Adipose tissue (tissue), 3 donors: Measurements from ENCODE around the gene NMUR2. TPM values are rescaled to one million over a fixed set of nuclear protein-coding genes. Genes with fewer than 3 reads are reported as not detected.

Source experiments
- H3K27ac ChIP-seq: one replicate; pipeline ENCODE4 v1.5.1; 2013; ENCODE audit warnings: low read depth, low read length
- WGBS, 3 donors: extraction: QIAGEN DNeasy Blood & Tissue Kit; methylation state at CpG; one replicate each; pipeline ENCODE4 v1.1.7; 2013; 5-methylcytosine and 5-hydroxymethylcytosine counted together
- polyA plus RNA-seq, 3 donors: library from polyadenylated mRNA; stranded (reverse); fragments of 200-250 nt; gene quantifications; one replicate each; pipeline ENCODE4 v1.2.3, GENCODE V29; 2013
- donor health status: healthy with polysubstance abuse.
- donor health status: Bipolar disorder and iron deficiency.
- donor health status: healthy.

The NMUR2 gene
- polyA plus RNA-seq, 3 donors: 0.04 TPM; not detected in 2

GRCh38 chr5:152378730-152379129 lies 26.3 kb downstream of the NMUR2 start:
- 47 to 57% (median 51%) methylated on average over 3 of the region's 3 CpGs for WGBS, 3 donors
- H3K27ac ChIP-seq: no peak overlapping the region

GRCh38 chr5:152376886-152377285 lies 28.2 kb downstream of the NMUR2 start:
- H3K27ac ChIP-seq: no peak overlapping the region
- WGBS, 3 donors: 46 to 50% (median 49%) methylated on average over 4 of the region's 4 CpGs

- WGBS, 3 donors: 73 to 76% (median 75%) methylated on average over 1 of the region's 1 CpG
These were observed 30.3 kb downstream of the NMUR2 start for GRCh38 chr5:152374711-152375275.

GRCh38 chr5:152372875-152373274 lies 32.2 kb downstream of the NMUR2 start:
- 31 to 44% (median 35%) methylated on average over 1 of the region's 1 CpG for WGBS, 3 donors
- H3K27ac ChIP-seq: no peak overlapping the region

More at GRCh38 chr5:152374711-152375275, 30.3 kb downstream of the NMUR2 start:
- no peak overlapping the region for H3K27ac ChIP-seq

GRCh38 chr5:152369298-152369697 lies 35.8 kb downstream of the NMUR2 start:
- H3K27ac ChIP-seq: no peak overlapping the region

- 69 to 79% (median 70%) methylated on average over 3 of the region's 3 CpGs for WGBS, 3 donors
- H3K27ac ChIP-seq: no peak overlapping the region
These were observed 37.5 kb downstream of the NMUR2 start for GRCh38 chr5:152367554-152367953.

- 43 to 60% (median 50%) methylated on average over 1 of the region's 1 CpG for WGBS, 3 donors
These were observed 38.4 kb downstream of the NMUR2 start for GRCh38 chr5:152366716-152367115.

GRCh38 chr5:152364899-152365298 lies 40.2 kb downstream of the NMUR2 start:
- no peak overlapping the region for H3K27ac ChIP-seq

More at GRCh38 chr5:152366716-152367115, 38.4 kb downstream of the NMUR2 start:
- no peak overlapping the region for H3K27ac ChIP-seq

- 73 to 88% (median 76%) methylated on average over 4 of the region's 4 CpGs for WGBS, 3 donors
- no peak overlapping the region for H3K27ac ChIP-seq
These were observed 40.9 kb downstream of the NMUR2 start for GRCh38 chr5:152364172-152364571.

- H3K27ac ChIP-seq: no peak overlapping the region
- WGBS, 3 donors: 62 to 69% (median 66%) methylated on average over 9 of the region's 9 CpGs
These were observed 46.1 kb downstream of the NMUR2 start for GRCh38 chr5:152358861-152359568.

GRCh38 chr5:152356506-152356905 lies 48.6 kb downstream of the NMUR2 start:
- 68 to 96% (median 90%) methylated on average over 2 of the region's 2 CpGs for WGBS, 3 donors

GRCh38 chr5:152355061-152355460 lies 50.0 kb downstream of the NMUR2 start:
- no peak overlapping the region for H3K27ac ChIP-seq
- WGBS, 3 donors: 43 to 76% (median 47%) methylated on average over 1 of the region's 1 CpG

More at GRCh38 chr5:152356506-152356905, 48.6 kb downstream of the NMUR2 start:
- H3K27ac ChIP-seq: no peak overlapping the region

- WGBS, 3 donors: 74 to 76% (median 74%) methylated on average over 3 of the region's 3 CpGs
- no peak overlapping the region for H3K27ac ChIP-seq
These were observed 52.1 kb downstream of the NMUR2 start for GRCh38 chr5:152353001-152353400.

GRCh38 chr5:152349683-152350526 lies 55.2 kb downstream of the NMUR2 start:
- WGBS, 3 donors: 9 to 34% (median 28%) methylated on average over 8 of the region's 8 CpGs
- H3K27ac ChIP-seq: no peak overlapping the region
